KOPT-K1 (cell line): ENCODE measurements around the gene UBE2M.
"Not testable (repeated sequence)": the region's sequence is repeated elsewhere in the genome, so short reads cannot be mapped to it uniquely, and the experiment has no call there.

ENCODE experiments used
- H3K27ac ChIP-seq: fragments of 200-600 bp; sonication (generic); 2 replicates; pipeline ENCODE4 v1.5.1; 2016; ENCODE audit warnings: antibody characterized with exemption, mild to moderate bottlenecking, low read depth, low read length; ENCODE audit not compliant: poor library complexity, severe bottlenecking
- H3K36me3 ChIP-seq: fragments of 200-600 bp; sonication (generic); 2 replicates; pipeline ENCODE4 v1.5.1; 2017; ENCODE audit warnings: antibody characterized with exemption, mild to moderate bottlenecking, low read length, moderate library complexity; ENCODE audit not compliant: insufficient read depth
- H3K9me3 ChIP-seq: fragments of 200-600 bp; sonication (generic); 2 replicates; pipeline ENCODE4 v1.5.1; 2017; ENCODE audit warnings: antibody characterized with exemption, low read length, mild to moderate bottlenecking; ENCODE audit not compliant: insufficient read depth, poor library complexity, severe bottlenecking

The UBE2M gene

DNA sequence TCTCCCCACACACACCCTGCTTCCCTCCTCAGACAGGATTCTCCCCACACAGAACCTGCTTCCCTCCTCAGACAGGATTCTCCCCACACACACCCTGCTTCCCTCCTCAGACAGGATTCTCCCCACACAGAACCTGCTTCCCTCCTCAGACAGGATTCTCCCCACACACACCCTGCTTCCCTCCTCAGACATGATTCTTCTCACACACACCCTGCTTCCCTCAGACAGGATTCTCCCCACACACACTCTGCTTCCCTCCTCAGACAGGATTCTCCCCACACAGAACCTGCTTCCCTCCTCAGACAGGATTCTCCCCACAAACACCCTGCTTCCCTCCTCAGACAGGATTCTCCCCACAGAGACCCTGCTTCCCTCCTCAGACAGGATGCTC lies 19.2 kb downstream of the UBE2M start:
- not testable (repeated sequence) for H3K36me3 ChIP-seq, H3K9me3 ChIP-seq
- H3K27ac ChIP-seq = peak overlapping the region; percentile 66

GRCh38 chr19:58538257-58539168 lies 19.9 kb downstream of the UBE2M start:
- Histone ChIP-seq H3K27ac (peak overlapping the region; percentile 66), H3K36me3 (no peaks in the 10 kb centered on the region), H3K9me3 (no peaks in the 10 kb centered on the region)

DNA sequence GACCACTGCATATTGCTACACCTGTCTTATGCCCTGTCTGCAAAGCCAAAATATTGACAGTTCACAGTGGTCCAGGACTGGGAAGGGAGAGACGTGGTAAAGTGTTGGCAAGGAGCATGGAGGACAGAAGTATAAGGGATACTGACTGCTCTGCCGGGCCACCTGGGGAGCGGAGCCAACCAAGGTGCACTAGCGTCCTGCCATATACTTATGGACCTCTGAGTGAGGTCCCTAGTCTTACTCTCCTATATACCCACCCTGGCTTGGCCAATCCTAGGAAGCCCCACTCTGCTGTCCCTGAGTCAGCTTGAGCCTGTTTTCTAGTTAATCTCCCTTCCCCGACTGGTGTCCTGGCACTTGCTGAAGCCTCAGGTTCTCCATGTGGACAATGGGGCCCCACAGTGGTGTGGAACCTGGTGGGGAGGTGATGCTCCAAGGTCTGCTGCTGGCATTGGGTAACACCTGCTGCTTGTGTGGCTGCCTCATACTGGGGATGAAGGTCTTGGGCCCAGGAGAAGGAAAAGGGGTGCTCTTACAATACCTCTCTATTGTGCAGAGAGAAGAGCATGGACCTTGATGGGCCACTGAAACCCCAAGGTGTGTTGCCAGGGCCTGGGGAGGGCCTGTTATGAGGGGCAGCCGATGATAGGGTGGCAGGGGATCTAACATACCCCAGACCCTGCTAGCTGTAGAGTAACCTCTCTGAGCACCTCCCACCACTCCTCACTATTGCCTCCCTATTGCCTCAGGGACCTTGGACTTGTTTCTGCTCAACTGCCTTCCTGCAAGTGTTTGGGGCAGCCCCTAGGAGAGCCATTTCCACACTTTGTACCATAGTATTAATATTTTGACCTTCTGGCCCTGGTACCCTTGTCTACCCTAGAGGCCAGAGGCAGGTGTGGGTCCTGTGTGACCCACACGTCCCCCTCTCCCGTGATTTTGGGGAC lies 21.3 kb downstream of the UBE2M start:
- Histone ChIP-seq H3K36me3 (no peaks in the 10 kb centered on the region), H3K9me3 (no peaks in the 10 kb centered on the region), H3K27ac (peak overlapping the region; percentile 66)

DNA sequence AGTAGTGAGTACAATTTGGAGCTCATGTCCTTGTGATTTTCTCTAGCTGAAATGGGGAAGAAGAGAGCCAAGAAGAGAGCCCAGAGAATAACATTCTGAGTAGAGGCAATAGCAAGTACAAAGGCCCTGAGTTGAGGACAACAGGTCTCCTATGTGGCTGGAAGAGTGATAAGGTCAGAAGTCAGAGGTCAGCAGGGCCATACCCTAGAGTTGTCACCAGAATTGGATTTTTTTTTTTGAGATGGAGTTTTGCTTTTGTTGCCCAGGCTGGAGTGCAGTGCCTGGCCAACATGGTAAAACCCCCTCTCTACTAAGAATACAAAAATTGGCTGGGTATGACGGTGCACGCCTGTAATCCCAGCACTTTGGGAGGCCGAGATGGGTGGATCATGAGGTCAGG lies 22.6 kb downstream of the UBE2M start:
- Histone ChIP-seq H3K9me3 (no peaks in the 10 kb centered on the region), H3K36me3 (no peaks in the 10 kb centered on the region), H3K27ac (no peak overlapping the region)

GRCh38 chr19:58531034-58531840 lies 27.2 kb downstream of the UBE2M start:
- H3K9me3 ChIP-seq = no peaks in the 10 kb centered on the region

GRCh38 chr19:58529405-58529804 lies 29.0 kb downstream of the UBE2M start:
- Histone ChIP-seq H3K36me3 (no peaks in the 10 kb centered on the region), H3K27ac (no peak overlapping the region), H3K9me3 (no peaks in the 10 kb centered on the region)

More at GRCh38 chr19:58531034-58531840, 27.2 kb downstream of the UBE2M start:
- Histone ChIP-seq H3K36me3 (no peaks in the 10 kb centered on the region), H3K27ac (no peak overlapping the region)

DNA sequence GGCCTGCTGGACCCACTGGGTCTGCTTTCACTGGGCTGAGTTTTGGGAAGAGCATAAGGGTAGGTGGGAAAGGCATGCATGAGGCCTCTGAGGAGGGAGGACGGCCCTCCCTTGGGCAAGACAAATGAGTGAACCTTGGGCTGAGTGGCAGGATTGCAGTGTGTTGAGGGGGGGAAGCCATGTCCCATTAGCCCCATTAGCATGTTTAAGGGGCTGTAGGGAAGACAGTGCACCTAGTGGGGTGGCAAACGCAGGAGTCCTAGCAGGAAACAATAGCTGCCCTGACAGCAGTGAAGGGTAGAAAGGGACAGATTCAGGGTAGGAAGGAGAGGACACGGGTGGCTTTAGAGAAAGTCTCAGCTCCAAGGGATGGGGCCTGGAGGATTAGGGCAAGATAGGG lies 35.7 kb downstream of the UBE2M start:
- H3K9me3 ChIP-seq = no peaks in the 10 kb centered on the region
- no peaks in the 10 kb centered on the region for H3K36me3 ChIP-seq
- H3K27ac ChIP-seq = no peak overlapping the region

DNA sequence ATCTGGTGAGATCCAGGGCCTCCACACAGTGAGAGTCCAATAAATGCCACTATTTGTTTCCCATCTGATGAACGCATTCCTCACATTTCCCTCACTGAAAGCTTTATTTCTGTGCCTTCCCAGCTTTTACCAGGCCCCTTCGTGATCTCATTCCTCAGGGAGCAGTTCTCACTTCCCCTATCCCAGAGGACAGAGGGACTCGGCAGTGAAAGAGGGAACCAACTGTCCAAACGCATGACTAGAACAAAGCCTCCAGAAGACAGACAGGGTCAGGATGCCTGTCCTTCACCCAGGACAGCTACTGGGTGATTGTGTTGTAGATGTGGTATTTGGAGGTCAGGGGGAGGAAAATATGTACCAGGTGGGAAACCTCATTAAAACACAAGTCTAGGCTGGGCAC lies 36.8 kb downstream of the UBE2M start:
- Histone ChIP-seq H3K27ac (no peak overlapping the region), H3K9me3 (no peaks in the 10 kb centered on the region), H3K36me3 (peaks cover 4% of the 10 kb centered on the region; the same call in 1 of the 2 replicates)

GRCh38 chr19:58520257-58520599 lies 38.2 kb downstream of the UBE2M start:
- Histone ChIP-seq H3K27ac (peak overlapping the region; percentile 77), H3K9me3 (no peaks in the 10 kb centered on the region), H3K36me3 (peaks cover 18% of the 10 kb centered on the region)

DNA sequence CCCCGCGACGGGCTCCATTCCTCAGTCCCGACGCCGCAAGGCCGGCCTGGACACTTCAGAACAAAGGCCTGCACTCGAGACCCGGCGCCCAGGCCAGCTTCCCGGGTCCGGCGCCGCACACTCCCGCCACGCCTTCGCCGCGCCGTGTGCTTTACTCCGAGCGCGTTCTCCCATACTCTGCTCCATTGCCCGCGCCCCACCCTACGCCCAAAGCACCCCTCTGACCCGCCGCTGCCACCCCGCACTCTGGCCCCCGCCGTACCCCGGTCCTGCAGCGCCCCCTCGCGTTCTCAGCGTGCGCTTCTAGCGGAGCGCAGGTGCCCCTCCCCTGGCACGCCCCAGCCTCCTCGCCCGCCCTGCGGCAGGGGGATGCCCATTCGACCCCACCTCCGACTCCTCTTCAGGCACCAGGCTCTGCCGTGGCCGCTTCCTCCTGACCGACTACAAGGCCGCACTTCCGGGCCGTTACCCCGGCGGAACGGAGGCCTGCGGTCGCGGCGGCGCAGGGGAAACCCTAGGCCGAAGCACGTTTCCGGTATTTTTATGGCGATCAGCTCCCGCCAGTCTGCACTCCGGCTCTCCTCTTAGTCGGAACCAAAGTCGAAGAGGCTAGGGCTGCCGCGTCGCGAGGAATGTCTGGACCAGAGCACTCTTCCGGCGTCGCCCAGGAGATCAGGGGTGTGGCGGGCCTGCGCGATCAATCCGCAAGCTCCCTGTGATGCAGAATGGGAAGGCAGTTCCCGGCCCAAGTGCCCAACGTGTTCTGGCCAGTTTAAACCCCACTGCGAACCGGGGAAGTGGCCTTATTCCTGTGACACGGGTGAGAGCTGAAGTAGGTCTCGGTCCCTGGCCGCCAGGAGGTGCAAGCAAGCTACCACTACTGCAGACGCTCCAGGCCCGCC lies 38.8 kb downstream of the UBE2M start, which contains the start of gene ZBTB45:
Gene ZBTB45, minus strand, starts transcription at position 456 of the 902 bp plus-strand sequence. CDS start 2,137 bp downstream, outside the sequence.
- peak within 1 kb of the TSS; percentile 77 for H3K27ac ChIP-seq
- peaks cover 18% of the 10 kb centered on the region for H3K36me3 ChIP-seq
- H3K9me3 ChIP-seq = no peaks in the 10 kb centered on the region

GRCh38 chr19:58519087-58519354 lies 39.4 kb downstream of the UBE2M start:
- H3K27ac ChIP-seq = peak overlapping the region; percentile 77

DNA sequence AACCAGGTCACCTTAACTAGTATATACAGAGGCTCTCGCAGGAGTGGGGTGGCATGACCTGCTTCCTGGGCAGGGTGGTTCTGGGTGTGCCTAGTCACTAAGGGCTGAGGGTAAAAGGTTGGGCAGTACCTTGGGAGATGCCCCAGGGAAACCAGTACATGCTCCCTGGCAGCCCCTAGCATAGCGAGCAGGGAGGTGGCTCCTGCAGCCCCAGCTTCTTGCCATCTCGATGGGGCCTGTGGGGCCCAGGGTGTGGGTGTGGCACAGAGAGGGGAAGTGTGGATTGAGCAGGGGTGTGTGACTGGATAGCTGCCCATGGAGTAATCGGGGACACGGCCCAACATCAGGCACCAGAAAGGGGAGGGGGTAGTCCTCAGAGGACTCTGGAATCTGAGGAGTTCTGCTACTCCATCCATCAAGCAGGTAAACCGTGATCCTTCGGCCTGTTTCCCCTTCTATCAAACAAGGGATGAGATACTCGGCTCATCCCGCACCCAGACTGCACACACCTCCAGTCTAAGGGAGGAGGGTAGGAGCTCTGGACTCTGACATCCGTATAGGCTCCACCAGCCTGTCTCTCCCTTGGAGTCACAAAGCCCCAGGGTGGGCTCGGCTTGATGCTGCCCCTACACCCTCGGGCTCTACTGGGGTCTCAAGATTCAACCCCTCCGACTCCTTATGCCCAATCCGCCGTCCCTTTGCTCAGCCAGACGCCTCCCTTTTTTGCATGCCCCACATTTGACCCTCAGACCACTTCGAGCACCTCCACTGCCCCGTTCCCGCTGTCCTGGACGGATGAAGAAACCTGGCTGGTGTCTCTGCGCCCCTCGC lies 39.9 kb downstream of the UBE2M start:
- Histone ChIP-seq H3K9me3 (no peaks in the 10 kb centered on the region), H3K27ac (peak overlapping the region; percentile 77), H3K36me3 (peaks cover 18% of the 10 kb centered on the region)

More at GRCh38 chr19:58519087-58519354, 39.4 kb downstream of the UBE2M start:
- H3K9me3 ChIP-seq = no peaks in the 10 kb centered on the region
- H3K36me3 ChIP-seq = peaks cover 18% of the 10 kb centered on the region
